K562 (cell line): ENCODE results near the gene GAB2. TPM values are rescaled to one million over a fixed set of nuclear protein-coding genes. Genes with fewer than 3 reads are reported as not detected.
A peak's percentile ranks its signal among the peaks of the same experiment; 100 is the strongest.

ENCODE experiments used
- EHMT2 ChIP-seq: fragments of 450-650 bp; IDR thresholded peaks from 2 replicates; pipeline ENCODE4 v1.6.1; 2018; ENCODE audit warnings: antibody characterized with exemption
- HDAC6 ChIP-seq: IDR thresholded peaks from 2 replicates; pipeline ENCODE4 v1.6.1; 2012; ENCODE audit warnings: low read depth, mild to moderate bottlenecking, control low read depth, inconsistent platforms, low read length, moderate library complexity
- HDGF ChIP-seq: fragments of 450-650 bp; IDR thresholded peaks from 2 replicates; pipeline ENCODE4 v1.6.1; 2016
- ID3 ChIP-seq, 2 experiments: fragments of 250-450 bp in 1 of 2; fragments of 450-650 bp in 1 of 2; sonication (Bioruptor Pico) in 1 of 2; IDR thresholded peaks; 2 replicates each; pipeline versions ENCODE4 v1.6.1 to v1.8.0; 2016 to 2021; ENCODE audit warnings: mild to moderate bottlenecking in 2 of 2, moderate library complexity in 2 of 2, missing compliant biosample characterization in 1 of 2, missing genetic modification characterization in 1 of 2
- ILF3 ChIP-seq: fragments of 450-650 bp; IDR thresholded peaks from 2 replicates; pipeline ENCODE4 v1.6.1; 2018; ENCODE audit warnings: antibody characterized with exemption, mild to moderate bottlenecking, moderate library complexity, borderline replicate concordance
- IRF9 ChIP-seq: fragments of 450-650 bp; IDR thresholded peaks from 2 replicates; pipeline ENCODE4 v1.6.1; 2016; ENCODE audit warnings: missing biosample characterization, missing genetic modification characterization
- KDM5B ChIP-seq: fragments of 200-600 bp; sonication (generic); IDR thresholded peaks from 2 replicates; pipeline ENCODE4 v1.6.1; 2012; ENCODE audit warnings: low read depth, mild to moderate bottlenecking, moderate library complexity, low read length, control low read depth, inconsistent platforms; ENCODE audit not compliant: insufficient replicate concordance
- MXI1 ChIP-seq: IDR thresholded peaks from 2 replicates; pipeline ENCODE4 v1.6.1; 2011; ENCODE audit warnings: low read depth, mild to moderate bottlenecking, improper control_type of control experiment, low read length
- MYC ChIP-seq, 2 experiments: fragments of 250-450 bp in 1 of 2; sonication (Bioruptor Pico) in 1 of 2; IDR thresholded peaks; 2 replicates each; pipeline versions ENCODE4 v1.5.1 to v1.6.1; 2012 to 2021; ENCODE audit warnings: low read depth in 2 of 2, borderline replicate concordance in 1 of 2, improper control_type of control experiment in 1 of 2, low read length in 1 of 2, mild to moderate bottlenecking in 1 of 2, moderate library complexity in 1 of 2
- PHF21A ChIP-seq: fragments of 450-650 bp; IDR thresholded peaks from 2 replicates; pipeline ENCODE4 v1.6.1; 2017; ENCODE audit warnings: low read depth, borderline replicate concordance
- RBM39 ChIP-seq: fragments of 200-400 bp; formaldehyde crosslinking; optimal IDR thresholded peaks from 2 replicates; pipeline ENCODE3; 2018; ENCODE audit warnings: low read depth, low read length
- SLC30A9 ChIP-seq: fragments of 250-450 bp; sonication (Bioruptor Pico); IDR thresholded peaks from 2 replicates; pipeline ENCODE4 v1.8.0; 2022; ENCODE audit warnings: mild to moderate bottlenecking, moderate library complexity
- ZBTB43 ChIP-seq: sonication (generic); formaldehyde crosslinking; IDR thresholded peaks from 2 replicates; pipeline ENCODE4 v1.8.0; 2023; ENCODE audit warnings: mild to moderate bottlenecking, missing genetic modification reagents
- ZNF239 ChIP-seq: fragments of 250-450 bp; sonication (Bioruptor Pico); IDR thresholded peaks from 2 replicates; pipeline ENCODE4 v1.4.0; 2020; ENCODE audit warnings: mild to moderate bottlenecking
- ZNF3 ChIP-seq: fragments of 250-450 bp; sonication (Bioruptor Pico); IDR thresholded peaks from 2 replicates; pipeline ENCODE4 v1.5.0; 2021; ENCODE audit warnings: mild to moderate bottlenecking, moderate library complexity
- polyA plus RNA-seq, 8 experiments: library from polyadenylated mRNA; depleted of rRNA in 4 of 8; stranded (reverse) in 5 of 8; unstranded in 3 of 8; fragments of >200 nt; fragmentation: Nextera tagmentation in 2 of 8; fragmentation: Illumina TruSeq in 1 of 8; extraction: Ambion mirVana in 2 of 8; extraction: Trizol in 1 of 8; gene quantifications; 2 replicates each; pipeline versions ENCODE4 v1.2.1 to v1.2.3, GENCODE V29; 2011 to 2014; ENCODE audit warnings: inconsistent platforms in 1 of 8, missing spikeins in 1 of 8
- total RNA-seq, 7 experiments: library from RNA; depleted of rRNA in 6 of 7; stranded (reverse); fragments of >200 nt in 6 of 7; fragmentation: Illumina TruSeq in 2 of 7; extraction: Trizol in 2 of 7; gene quantifications; 2 replicates each; pipeline versions ENCODE4 v1.2.1 to v1.2.3, GENCODE V29; 2011 to 2021; ENCODE audit warnings: low replicate concordance in 1 of 7

The GAB2 gene
- total and polyA plus RNA-seq, 9 of the 15 experiments (the other 6 are each of a cell fraction or from before 2014, with no cell fraction given), result 2.3 to 35.2 (median 16.1) TPM

GRCh38 chr11:78364128-78364751 lies 53.4 kb downstream of the GAB2 start (continued):
- no peak for TF ChIP-seq ZBTB43 (CRISPR knock-in tag)
- TF ChIP-seq ZNF3 (CRISPR knock-in tag), result no peak
- TF ChIP-seq HDGF, result no peak
- no peak for TF ChIP-seq MXI1
- TF ChIP-seq ILF3, result no peak
- no peak for TF ChIP-seq PHF21A
- no peak for TF ChIP-seq RBM39
- TF ChIP-seq EHMT2, result no peak
- 0 out of 2 replicates have a peak, but pooled peaks have one; percentile 41 for TF ChIP-seq ID3 (CRISPR knock-in tag; IDR thresholded peaks at IDR 0.05)
- TF ChIP-seq ID3 (tag; IDR thresholded peaks at IDR 0.05), result no peak
- TF ChIP-seq MYC (IDR thresholded peaks at IDR 0.05; ENCODE audit: low read depth, low read length), result 0 out of 2 replicates have a peak, but pooled peaks have one; percentile 6
- no peak for TF ChIP-seq MYC (CRISPR knock-in tag; IDR thresholded peaks at IDR 0.05; ENCODE audit: borderline replicate concordance, low read depth)
- TF ChIP-seq HDAC6, result no peak
- peak; percentile 16; the same call in 1 of the 2 replicates for TF ChIP-seq ZNF239 (CRISPR knock-in tag)
- no peak for TF ChIP-seq SLC30A9 (CRISPR knock-in tag)
- no peak for TF ChIP-seq IRF9 (tag)
- no peak for TF ChIP-seq KDM5B
